ENCODE results near the gene AGA. TPM values are rescaled to one million over a fixed set of nuclear protein-coding genes. Genes with fewer than 3 reads are reported as not detected.

AGA gene
- total RNA-seq, 2 donors from 2014 or later = 10.9 to 15.8 TPM

DNA sequence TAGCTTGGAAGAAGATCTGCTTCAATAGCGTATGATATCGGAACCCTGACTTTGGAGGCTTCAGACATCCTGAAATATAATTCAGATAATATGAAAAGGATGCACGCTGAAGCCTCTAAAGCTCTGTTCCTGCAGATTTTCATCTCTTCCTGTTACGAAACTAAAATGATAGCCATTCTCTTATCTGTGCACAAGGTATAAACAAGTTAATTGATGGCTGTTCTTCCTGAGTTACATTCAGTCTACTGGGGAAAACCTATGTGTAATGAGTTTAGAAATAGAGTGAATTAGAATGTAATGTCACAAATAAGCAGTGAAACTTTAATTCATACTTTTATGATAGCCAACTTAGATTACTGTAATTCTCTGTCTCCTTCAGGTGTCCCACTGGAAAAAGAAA, 36.8 kb upstream of the AGA start:
- no peak overlapping the region for H3K4me3 Mint-ChIP-seq
- WGBS, 2 experiments (ENCODE audit: insufficient coverage in 1 of 2, insufficient read length in 1 of 2) = 50 to 69% methylated on average over 2 to 4 of the region's 4 CpGs
- H3K27ac ChIP-seq (ENCODE audit: low read depth, low read length) = no peak overlapping the region
- H3K27me3 Mint-ChIP-seq (ENCODE audit: insufficient read depth) = no peaks in the 10 kb centered on the region
- no peaks in the 10 kb centered on the region for H3K4me1 ChIP-seq (ENCODE audit: control insufficient read depth, insufficient read depth, low read length)
- H3K4me1 Mint-ChIP-seq = peaks cover 11% of the 10 kb centered on the region
- TF ChIP-seq CTCF (conservative IDR thresholded peaks at IDR 0.05) = no peak
- no peaks in the 10 kb centered on the region for H3K36me3 Mint-ChIP-seq (ENCODE audit: low read depth)
- H3K36me3 ChIP-seq (ENCODE audit: control insufficient read depth, insufficient read depth, low read length) = no peaks in the 10 kb centered on the region
- no peak overlapping the region for H3K4me3 ChIP-seq (ENCODE audit: low read length)
- no peak overlapping the region for H3K27ac Mint-ChIP-seq
- H3K27me3 ChIP-seq (ENCODE audit: control insufficient read depth, insufficient read depth, low read length, poor library complexity, severe bottlenecking) = no peaks in the 10 kb centered on the region
- no peaks in the 10 kb centered on the region for H3K9me3 Mint-ChIP-seq
- H3K9ac ChIP-seq (ENCODE audit: extremely low read depth, low read length, poor library complexity, severe bottlenecking) = no peak overlapping the region
- DNase-seq = no peak
- no peaks in the 10 kb centered on the region for H3K9me3 ChIP-seq (ENCODE audit: control insufficient read depth, low read length)

DNA sequence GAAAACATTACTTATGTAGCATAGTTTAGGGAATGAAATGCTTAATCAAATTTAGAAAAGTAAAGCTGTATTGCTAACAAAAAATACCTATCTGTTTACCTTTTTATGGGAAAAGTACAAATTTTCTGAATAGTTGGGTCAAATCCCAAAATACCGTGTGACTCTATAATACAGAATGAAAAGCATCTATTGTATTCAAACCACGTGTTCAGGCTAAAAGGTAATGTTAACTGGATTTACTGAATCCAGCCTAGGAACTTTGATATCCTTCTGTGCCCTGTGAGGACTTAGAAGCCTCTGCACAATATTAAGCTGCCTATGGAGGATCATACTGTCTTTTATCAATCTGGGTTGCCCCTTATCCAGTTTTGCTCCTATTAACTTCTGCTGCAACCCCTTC, 36.3 kb upstream of the AGA start:
- Histone ChIP-seq H3K36me3 (ENCODE audit: control insufficient read depth, insufficient read depth, low read length) (no peaks in the 10 kb centered on the region), H3K9me3 (ENCODE audit: control insufficient read depth, low read length) (no peaks in the 10 kb centered on the region), H3K27me3 (ENCODE audit: control insufficient read depth, insufficient read depth, low read length, poor library complexity, severe bottlenecking) (no peaks in the 10 kb centered on the region), H3K4me1 (ENCODE audit: control insufficient read depth, insufficient read depth, low read length) (no peaks in the 10 kb centered on the region), H3K9ac (ENCODE audit: extremely low read depth, low read length, poor library complexity, severe bottlenecking) (no peak overlapping the region), H3K27ac (ENCODE audit: low read depth, low read length) (no peak overlapping the region), H3K4me3 (ENCODE audit: low read length) (no peak overlapping the region)
- H3K4me3 Mint-ChIP-seq = no peak overlapping the region
- no peak for DNase-seq
- H3K4me1 Mint-ChIP-seq = peaks cover 6% of the 10 kb centered on the region
- H3K36me3 Mint-ChIP-seq (ENCODE audit: low read depth) = no peaks in the 10 kb centered on the region
- no peaks in the 10 kb centered on the region for H3K27me3 Mint-ChIP-seq (ENCODE audit: insufficient read depth)
- no peak overlapping the region for H3K27ac Mint-ChIP-seq
- H3K9me3 Mint-ChIP-seq = no peaks in the 10 kb centered on the region
- WGBS, 2 experiments (ENCODE audit: insufficient coverage in 1 of 2, insufficient read length in 1 of 2) = 96 to 100% methylated on average over 1 to 2 of the region's 2 CpGs
- TF ChIP-seq CTCF (conservative IDR thresholded peaks at IDR 0.05) = no peak

GRCh38 chr4:177473991-177474390, 31.8 kb upstream of the AGA start:
- no peaks in the 10 kb centered on the region for H3K4me1 ChIP-seq (ENCODE audit: control insufficient read depth, insufficient read depth, low read length)
- no peak for TF ChIP-seq CTCF (conservative IDR thresholded peaks at IDR 0.05)
- H3K27me3 Mint-ChIP-seq (ENCODE audit: insufficient read depth) = no peaks in the 10 kb centered on the region
- H3K4me3 ChIP-seq (ENCODE audit: low read length) = no peak overlapping the region
- H3K27ac ChIP-seq (ENCODE audit: low read depth, low read length) = no peak overlapping the region
- 96 to 100% methylated on average over 1 of the region's 1 CpG for WGBS, 2 experiments (ENCODE audit: insufficient coverage in 1 of 2, insufficient read length in 1 of 2)
- H3K9me3 Mint-ChIP-seq = peaks cover 3% of the 10 kb centered on the region
- no peak for DNase-seq
- H3K4me1 Mint-ChIP-seq = no peaks in the 10 kb centered on the region
- no peak overlapping the region for H3K27ac Mint-ChIP-seq
- H3K27me3 ChIP-seq (ENCODE audit: control insufficient read depth, insufficient read depth, low read length, poor library complexity, severe bottlenecking) = no peaks in the 10 kb centered on the region
- H3K9ac ChIP-seq (ENCODE audit: extremely low read depth, low read length, poor library complexity, severe bottlenecking) = no peak overlapping the region
- H3K36me3 Mint-ChIP-seq (ENCODE audit: low read depth) = peaks cover 9% of the 10 kb centered on the region
- no peaks in the 10 kb centered on the region for H3K9me3 ChIP-seq (ENCODE audit: control insufficient read depth, low read length)
- H3K36me3 ChIP-seq (ENCODE audit: control insufficient read depth, insufficient read depth, low read length) = no peaks in the 10 kb centered on the region
- H3K4me3 Mint-ChIP-seq = no peak overlapping the region
